Spleen (tissue), 11 donors: ENCODE results near the gene ARID3B. TPM values are rescaled to one million over a fixed set of nuclear protein-coding genes. Genes with fewer than 3 reads are reported as not detected.

ENCODE experiments used
- DNase-seq: peaks from one replicate; pipeline ENCODE4 v3.0.0-alpha.2; 2020
- H3K27ac ChIP-seq, 8 donors: fragments of 200-600 bp; sonication (generic) in 7 of 8; 1 replicate in 4 of 8; 2 replicates in 4 of 8; pipeline versions ENCODE4 v1.5.0 to v1.8.0; 2016 to 2021; ENCODE audit warnings: inconsistent platforms in 4 of 8, mild to moderate bottlenecking in 4 of 8, moderate library complexity in 1 of 8
- H3K27me3 ChIP-seq, 7 donors: fragments of 200-600 bp; sonication (generic) in 6 of 7; replicated peaks in 1 of 7; 1 replicate in 4 of 7; 2 replicates in 3 of 7; pipeline versions ENCODE4 v1.5.0 to v1.8.0; 2016 to 2021; ENCODE audit warnings: inconsistent platforms in 3 of 7, mild to moderate bottlenecking in 1 of 7
- H3K36me3 ChIP-seq, 6 donors: fragments of 200-600 bp; sonication (generic) in 5 of 6; 1 replicate in 4 of 6; 2 replicates in 2 of 6; pipeline versions ENCODE4 v1.5.0 to v1.8.0; 2016 to 2021; ENCODE audit warnings: inconsistent platforms in 2 of 6
- H3K4me1 ChIP-seq, 6 donors: fragments of 200-600 bp; sonication (generic) in 5 of 6; 1 replicate in 3 of 6; 2 replicates in 3 of 6; pipeline versions ENCODE4 v1.5.0 to v1.8.0; 2016 to 2021; ENCODE audit warnings: inconsistent platforms in 3 of 6
- H3K4me3 ChIP-seq, 8 donors: fragments of 200-600 bp; sonication (generic) in 7 of 8; 1 replicate in 4 of 8; 2 replicates in 4 of 8; pipeline versions ENCODE4 v1.5.0 to v1.8.0; 2016 to 2021; ENCODE audit warnings: inconsistent platforms in 4 of 8, mild to moderate bottlenecking in 4 of 8, moderate library complexity in 2 of 8
- H3K9me3 ChIP-seq, 8 donors: fragments of 200-600 bp; sonication (generic) in 7 of 8; 1 replicate in 4 of 8; 2 replicates in 4 of 8; pipeline versions ENCODE4 v1.5.0 to v1.8.0; 2016 to 2021; ENCODE audit warnings: inconsistent platforms in 4 of 8
- POLR2A ChIP-seq, 3 donors: fragments of 450-650 bp; IDR thresholded peaks; one replicate each; pipeline ENCODE4 v1.5.1; 2017; ENCODE audit warnings: antibody characterized with exemption in 3 of 3, mild to moderate bottlenecking in 1 of 3
- POLR2AphosphoS5 ChIP-seq, 3 donors: sonication (generic); formaldehyde crosslinking; IDR thresholded peaks; one replicate each; pipeline ENCODE4 v1.5.1; 2017; ENCODE audit warnings: antibody characterized with exemption in 3 of 3
- WGBS, 5 donors: extraction: QIAGEN DNeasy Blood & Tissue Kit in 3 of 5; methylation state at CpG; one replicate each; pipeline versions ENCODE4 v1.1.5 to v1.1.7; 2013 to 2018; 5-methylcytosine and 5-hydroxymethylcytosine counted together
- intact Hi-C: fragments of 100-400 bp; cut with DNase I; formaldehyde crosslinking; loops from one replicate; pipeline ENCODE4 v1.15.0; 2023; ENCODE audit warnings: low total_unique reads
- polyA plus RNA-seq, 3 donors: library from polyadenylated mRNA; stranded (reverse); fragments of 200-250 nt; gene quantifications; one replicate each; pipeline ENCODE4 v1.2.1, GENCODE V29; 2013
- total RNA-seq, 7 donors: library from RNA; depleted of rRNA in 3 of 7; stranded (reverse); fragments of >200 nt in 3 of 7; fragmentation: NEBNext Ultra II Directional in 4 of 7; extraction: Animal tissue kit (Norgen Biotek cat#: 25700) in 4 of 7; gene quantifications; one replicate each; pipeline versions ENCODE4 v1.1.0 to v1.2.1, GENCODE V29; 2016 to 2021
- TF ChIP-seq, protein P1 (sequence below), 11 experiments: fragments of 200-600 bp in 7 of 11; fragments of 450-650 bp in 4 of 11; sonication (generic) in 4 of 11; IDR thresholded peaks in 8 of 11; conservative IDR thresholded peaks in 3 of 11; 1 replicate in 7 of 11; 2 replicates in 4 of 11; pipeline versions ENCODE4 v1.4.0 to v1.8.0; 2016 to 2021; ENCODE audit warnings: antibody characterized with exemption in 11 of 11, inconsistent platforms in 4 of 11, mild to moderate bottlenecking in 1 of 11
- donor health status: healthy with polysubstance abuse.
- donor health status: DM: no; HTN: no; CAD: no; lungs with moderate emphysema.
- donor health status: DM: no; HTN: no; CAD: no.
- donor health status: Bipolar disorder and iron deficiency.
- donor health status: healthy.
- donor health status: DM: no; HTN: no; CAD: no.
- donor health status: DM: yes; HTN: yes; CAD: no.

The ARID3B gene
- total and polyA plus RNA-seq, 10 donors, result 3.5 to 25.2 (median 15.6) TPM

DNA sequence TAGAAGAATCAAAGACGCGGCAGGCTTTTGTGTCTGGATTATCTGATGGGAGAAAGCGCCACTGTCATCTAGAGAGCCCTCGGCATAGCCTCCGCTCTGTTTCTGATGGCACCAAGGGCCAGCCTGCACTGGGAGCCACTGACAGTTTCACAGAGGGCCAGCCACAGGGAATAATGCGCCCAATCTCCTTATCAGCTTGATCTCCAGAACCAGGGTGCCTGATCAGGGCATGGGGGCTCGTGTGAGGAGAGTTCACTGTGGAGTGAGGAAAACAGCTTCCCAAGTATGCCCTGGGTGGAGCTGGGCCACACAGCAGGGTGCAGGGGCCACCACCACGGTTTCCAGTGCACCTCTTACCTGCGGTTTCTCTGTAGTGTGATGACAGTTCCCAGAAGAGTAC is 44.8 kb downstream of the ARID3B start:
- H3K27me3 ChIP-seq, result no peaks in the 10 kb centered on the region
- TF ChIP-seq, protein P1, sequence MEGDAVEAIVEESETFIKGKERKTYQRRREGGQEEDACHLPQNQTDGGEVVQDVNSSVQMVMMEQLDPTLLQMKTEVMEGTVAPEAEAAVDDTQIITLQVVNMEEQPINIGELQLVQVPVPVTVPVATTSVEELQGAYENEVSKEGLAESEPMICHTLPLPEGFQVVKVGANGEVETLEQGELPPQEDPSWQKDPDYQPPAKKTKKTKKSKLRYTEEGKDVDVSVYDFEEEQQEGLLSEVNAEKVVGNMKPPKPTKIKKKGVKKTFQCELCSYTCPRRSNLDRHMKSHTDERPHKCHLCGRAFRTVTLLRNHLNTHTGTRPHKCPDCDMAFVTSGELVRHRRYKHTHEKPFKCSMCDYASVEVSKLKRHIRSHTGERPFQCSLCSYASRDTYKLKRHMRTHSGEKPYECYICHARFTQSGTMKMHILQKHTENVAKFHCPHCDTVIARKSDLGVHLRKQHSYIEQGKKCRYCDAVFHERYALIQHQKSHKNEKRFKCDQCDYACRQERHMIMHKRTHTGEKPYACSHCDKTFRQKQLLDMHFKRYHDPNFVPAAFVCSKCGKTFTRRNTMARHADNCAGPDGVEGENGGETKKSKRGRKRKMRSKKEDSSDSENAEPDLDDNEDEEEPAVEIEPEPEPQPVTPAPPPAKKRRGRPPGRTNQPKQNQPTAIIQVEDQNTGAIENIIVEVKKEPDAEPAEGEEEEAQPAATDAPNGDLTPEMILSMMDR (IDR thresholded peaks at IDR 0.05 in 8 of 11, conservative IDR thresholded peaks at IDR 0.05 in 3 of 11), result no peak
- TF ChIP-seq POLR2AphosphoS5 (IDR thresholded peaks at IDR 0.05) (no peak), POLR2A (IDR thresholded peaks at IDR 0.05) (no peak)
- H3K9me3 ChIP-seq, result no peaks in the 10 kb centered on the region
- peak; percentile 18 for DNase-seq
- H3K4me3 ChIP-seq, result no peak overlapping the region
- H3K4me1 ChIP-seq, result peaks cover 0 to 16% (median 4%) of the 10 kb centered on the region in 6 donors
- H3K27ac ChIP-seq, result no peak overlapping the region
- peaks cover 0 to 98% (median 41%) of the 10 kb centered on the region in 6 donors for H3K36me3 ChIP-seq
- WGBS, 5 donors, result 95 to 99% (median 98%) methylated on average over 9 of the region's 9 CpGs
- intact Hi-C loops, result no loop called here

DNA sequence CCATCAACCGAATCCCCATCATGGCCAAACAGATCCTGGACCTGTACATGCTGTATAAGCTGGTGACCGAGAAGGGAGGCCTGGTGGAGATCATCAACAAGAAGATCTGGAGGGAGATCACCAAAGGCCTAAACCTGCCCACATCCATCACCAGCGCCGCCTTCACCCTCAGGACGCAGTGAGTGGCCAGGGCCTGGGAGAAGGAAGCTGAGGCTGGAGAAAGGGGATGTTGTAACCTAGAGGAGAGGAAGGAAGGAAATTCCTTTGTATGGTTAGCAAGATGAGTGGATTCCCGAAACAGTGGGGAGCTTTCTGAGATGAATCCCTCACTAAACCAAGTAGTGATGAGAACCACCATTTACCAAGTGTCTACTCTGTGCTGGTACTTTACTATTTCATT is 48.8 kb downstream of the ARID3B start:
- peak; percentile 24 for DNase-seq
- 76 to 90% (median 86%) methylated on average over 6 of the region's 6 CpGs for whole genome bisulfite sequencing, 5 donors

DNA sequence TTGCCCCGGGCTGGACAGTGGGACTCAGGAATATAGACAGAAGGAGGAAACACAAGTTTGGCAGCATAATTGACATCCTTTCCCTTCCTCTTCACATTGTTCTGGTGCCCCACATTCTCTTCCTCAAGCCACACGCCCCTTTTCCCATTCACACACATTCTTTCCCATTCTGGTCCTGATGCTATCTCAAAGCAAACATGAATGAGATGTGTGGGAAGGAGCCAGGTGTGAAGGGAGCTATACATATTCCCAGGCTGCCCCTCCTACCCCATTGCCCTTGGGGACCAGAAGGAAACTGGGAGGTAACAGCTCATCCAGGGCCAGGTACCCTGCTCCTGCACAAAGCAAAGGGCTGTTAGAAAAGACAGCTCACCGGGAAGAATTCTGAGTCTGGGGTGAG is 51.2 kb downstream of the ARID3B start:
- peaks cover 0 to 22% (median 4%) of the 10 kb centered on the region in 6 donors for H3K4me1 ChIP-seq
- H3K9me3 ChIP-seq, result no peaks in the 10 kb centered on the region
- no peaks in the 10 kb centered on the region for H3K27me3 ChIP-seq
- TF ChIP-seq POLR2A (IDR thresholded peaks at IDR 0.05) (no peak), POLR2AphosphoS5 (IDR thresholded peaks at IDR 0.05) (no peak)
- TF ChIP-seq, protein P1 (IDR thresholded peaks at IDR 0.05 in 8 of 11, conservative IDR thresholded peaks at IDR 0.05 in 3 of 11), result no peak
- intact Hi-C loops, result no loop called here
- peaks cover 2 to 92% (median 67%) of the 10 kb centered on the region in 6 donors for H3K36me3 ChIP-seq
- no peak overlapping the region for H3K27ac ChIP-seq
- DNase-seq, result no peak
- no peak overlapping the region for H3K4me3 ChIP-seq
- WGBS, 5 donors, result 85 to 96% (median 93%) methylated on average over 3 of the region's 3 CpGs

More for the DNA sequence above, 48.8 kb downstream of the ARID3B start:
- Histone ChIP-seq H3K27me3 (no peaks in the 10 kb centered on the region), H3K9me3 (no peaks in the 10 kb centered on the region), H3K36me3 (peaks cover 2 to 100% (median 79%) of the 10 kb centered on the region in 6 donors), H3K27ac (no peak overlapping the region), H3K4me3 (no peak overlapping the region), H3K4me1 (peaks cover 0 to 22% (median 4%) of the 10 kb centered on the region in 6 donors)
- intact Hi-C loops, result no loop called here
- TF ChIP-seq, protein P1 (IDR thresholded peaks at IDR 0.05 in 8 of 11, conservative IDR thresholded peaks at IDR 0.05 in 3 of 11), result no peak
- TF ChIP-seq POLR2AphosphoS5 (IDR thresholded peaks at IDR 0.05) (no peak), POLR2A (IDR thresholded peaks at IDR 0.05) (no peak)

- TF ChIP-seq POLR2AphosphoS5 (IDR thresholded peaks at IDR 0.05) (peak in 1 of 3 donors; percentile 26), POLR2A (IDR thresholded peaks at IDR 0.05) (no peak)
- TF ChIP-seq, protein P1 (IDR thresholded peaks at IDR 0.05 in 8 of 11, conservative IDR thresholded peaks at IDR 0.05 in 3 of 11), result no peak
- DNase-seq, result no peak
- Histone ChIP-seq H3K36me3 (peaks cover 2 to 83% (median 66%) of the 10 kb centered on the region in 6 donors), H3K27ac (no peak overlapping the region), H3K4me3 (no peak overlapping the region), H3K27me3 (no peaks in the 10 kb centered on the region), H3K4me1 (peaks cover 0 to 25% (median 7%) of the 10 kb centered on the region in 6 donors), H3K9me3 (no peaks in the 10 kb centered on the region)
- WGBS, 5 donors, result 58 to 86% (median 77%) methylated on average over 4 to 7 of the region's 7 CpGs
- intact Hi-C loops, result no loop called here
These were observed 52.1 kb downstream of the ARID3B start for GRCh38 chr15:74593122-74593521.
